Neural progenitor cell (in vitro differentiated cells): ENCODE data around the gene EEIG2. TPM values are rescaled to one million over a fixed set of nuclear protein-coding genes. Genes with fewer than 3 reads are reported as not detected.
A peak's percentile ranks its signal among the peaks of the same experiment; 100 is the strongest.
"Not testable (repeated sequence)": the region's sequence is repeated elsewhere in the genome, so short reads cannot be mapped to it uniquely, and the experiment has no call there.

ENCODE experiments used
- DNase-seq: peaks from one replicate; pipeline ENCODE4 v3.0.0-alpha.2; 2016; ENCODE audit warnings: low spot score
- H2AFZ ChIP-seq: fragments of 200-600 bp; sonication (generic); replicated peaks from 2 replicates; pipeline ENCODE4 v1.6.1; 2016; ENCODE audit warnings: antibody characterized with exemption
- H3F3A ChIP-seq: fragments of 200-600 bp; sonication (generic); 2 replicates; pipeline ENCODE4 v1.6.1; 2016; ENCODE audit warnings: antibody characterized with exemption, low read depth
- H3K27ac ChIP-seq: fragments of 200-600 bp; sonication (generic); 2 replicates; pipeline ENCODE4 v1.5.1; 2016; ENCODE audit warnings: mild to moderate bottlenecking
- H3K27me3 ChIP-seq: fragments of 200-600 bp; sonication (generic); 2 replicates; pipeline ENCODE4 v1.6.1; 2016; ENCODE audit warnings: mild to moderate bottlenecking, moderate library complexity
- H3K36me3 ChIP-seq: fragments of 200-600 bp; sonication (generic); 2 replicates; pipeline ENCODE4 v1.5.1; 2016
- H3K4me1 ChIP-seq: fragments of 200-600 bp; sonication (generic); 2 replicates; pipeline ENCODE4 v1.6.1; 2016; ENCODE audit warnings: mixed run types
- H3K4me2 ChIP-seq: fragments of 200-600 bp; sonication (generic); 2 replicates; pipeline ENCODE4 v1.6.1; 2016
- H3K4me3 ChIP-seq: fragments of 200-600 bp; sonication (generic); 2 replicates; pipeline ENCODE4 v1.5.1; 2016
- H3K79me2 ChIP-seq: fragments of 200-600 bp; sonication (generic); 2 replicates; pipeline ENCODE4 v1.6.1; 2016; ENCODE audit warnings: low read depth
- H3K9ac ChIP-seq: fragments of 200-600 bp; sonication (generic); 2 replicates; pipeline ENCODE4 v1.6.1; 2016
- H3K9me3 ChIP-seq: fragments of 200-600 bp; sonication (generic); 2 replicates; pipeline ENCODE4 v1.5.1; 2016; ENCODE audit warnings: low read depth
- H4K20me1 ChIP-seq: fragments of 200-600 bp; sonication (generic); 2 replicates; pipeline ENCODE4 v1.6.1; 2016; ENCODE audit warnings: low read depth
- H3K27ac Mint-ChIP-seq: 3 replicates; pipeline ENCODE4 v1.8.0; 2021; ENCODE audit warnings: mixed read lengths
- H3K27me3 Mint-ChIP-seq: 2 replicates; pipeline ENCODE4 v1.8.0; 2022; ENCODE audit warnings: low read depth, mild to moderate bottlenecking, inconsistent platforms, moderate library complexity, mixed read lengths; ENCODE audit not compliant: insufficient read depth
- H3K36me3 Mint-ChIP-seq: 3 replicates; pipeline ENCODE4 v1.8.0; 2021; ENCODE audit warnings: mixed read lengths
- H3K4me1 Mint-ChIP-seq: 3 replicates; pipeline ENCODE4 v1.8.0; 2021; ENCODE audit warnings: mixed read lengths
- H3K4me3 Mint-ChIP-seq: 3 replicates; pipeline ENCODE4 v1.8.0; 2021; ENCODE audit warnings: mild to moderate bottlenecking, moderate library complexity, mixed read lengths
- H3K9me3 Mint-ChIP-seq: 3 replicates; pipeline ENCODE4 v1.8.0; 2020; ENCODE audit warnings: mixed read lengths
- EZH2phosphoT487 ChIP-seq: fragments of 200-600 bp; sonication (generic); IDR thresholded peaks from 2 replicates; pipeline ENCODE4 v1.6.1; 2017; ENCODE audit warnings: antibody characterized with exemption
- total RNA-seq: library from RNA; depleted of rRNA; stranded (reverse); fragments of >200 nt; gene quantifications from 2 replicates; pipeline ENCODE4 v1.2.3, GENCODE V29; 2015; ENCODE audit warnings: low replicate concordance
- TF ChIP-seq, protein P1 (sequence below): fragments of 200-600 bp; sonication (generic); IDR thresholded peaks from 2 replicates; pipeline ENCODE4 v1.5.1; 2017; ENCODE audit warnings: antibody characterized with exemption, mild to moderate bottlenecking

EEIG2 gene
- total RNA-seq, 1 donor from 2014 or later, result 8.8 TPM

DNA sequence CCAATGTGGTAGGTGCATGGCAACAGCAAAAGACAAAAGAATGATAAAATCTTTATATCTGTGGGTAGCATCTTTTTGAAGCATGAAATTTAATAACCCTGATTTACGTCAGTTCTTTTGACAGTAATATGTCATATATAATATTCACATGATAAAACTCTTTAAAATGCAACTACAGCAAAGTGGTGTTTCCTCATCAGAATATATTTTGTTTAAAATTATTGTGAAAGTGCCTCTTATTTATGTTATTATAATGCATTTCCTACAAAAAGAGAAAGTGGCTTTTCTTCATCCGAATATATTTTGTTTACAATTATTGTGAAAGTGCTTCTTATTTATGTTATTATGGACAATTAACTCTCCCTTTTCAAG lies 46.9 kb upstream of the EEIG2 start:
- Histone ChIP-seq H3K4me3 (no peak overlapping the region), H3K4me1 (no peaks in the 10 kb centered on the region), H3K9ac (no peak overlapping the region), H3K4me2 (no peak overlapping the region), H3F3A (no peaks in the 10 kb centered on the region), H3K27me3 (no peaks in the 10 kb centered on the region), H3K36me3 (no peaks in the 10 kb centered on the region), H3K27ac (no peak overlapping the region), H2AFZ (no peak overlapping the region), H3K9me3 (no peaks in the 10 kb centered on the region), H3K79me2 (no peaks in the 10 kb centered on the region), H4K20me1 (no peaks in the 10 kb centered on the region)
- H3K4me1 Mint-ChIP-seq, result peaks cover 2% of the 10 kb centered on the region
- no peak for DNase-seq
- H3K9me3 Mint-ChIP-seq, result no peaks in the 10 kb centered on the region
- TF ChIP-seq, protein P1, sequence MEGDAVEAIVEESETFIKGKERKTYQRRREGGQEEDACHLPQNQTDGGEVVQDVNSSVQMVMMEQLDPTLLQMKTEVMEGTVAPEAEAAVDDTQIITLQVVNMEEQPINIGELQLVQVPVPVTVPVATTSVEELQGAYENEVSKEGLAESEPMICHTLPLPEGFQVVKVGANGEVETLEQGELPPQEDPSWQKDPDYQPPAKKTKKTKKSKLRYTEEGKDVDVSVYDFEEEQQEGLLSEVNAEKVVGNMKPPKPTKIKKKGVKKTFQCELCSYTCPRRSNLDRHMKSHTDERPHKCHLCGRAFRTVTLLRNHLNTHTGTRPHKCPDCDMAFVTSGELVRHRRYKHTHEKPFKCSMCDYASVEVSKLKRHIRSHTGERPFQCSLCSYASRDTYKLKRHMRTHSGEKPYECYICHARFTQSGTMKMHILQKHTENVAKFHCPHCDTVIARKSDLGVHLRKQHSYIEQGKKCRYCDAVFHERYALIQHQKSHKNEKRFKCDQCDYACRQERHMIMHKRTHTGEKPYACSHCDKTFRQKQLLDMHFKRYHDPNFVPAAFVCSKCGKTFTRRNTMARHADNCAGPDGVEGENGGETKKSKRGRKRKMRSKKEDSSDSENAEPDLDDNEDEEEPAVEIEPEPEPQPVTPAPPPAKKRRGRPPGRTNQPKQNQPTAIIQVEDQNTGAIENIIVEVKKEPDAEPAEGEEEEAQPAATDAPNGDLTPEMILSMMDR, result no peak
- TF ChIP-seq EZH2phosphoT487, result no peak
- no peak overlapping the region for H3K27ac Mint-ChIP-seq
- no peaks in the 10 kb centered on the region for H3K27me3 Mint-ChIP-seq
- no peaks in the 10 kb centered on the region for H3K36me3 Mint-ChIP-seq
- H3K4me3 Mint-ChIP-seq, result no peak overlapping the region

DNA sequence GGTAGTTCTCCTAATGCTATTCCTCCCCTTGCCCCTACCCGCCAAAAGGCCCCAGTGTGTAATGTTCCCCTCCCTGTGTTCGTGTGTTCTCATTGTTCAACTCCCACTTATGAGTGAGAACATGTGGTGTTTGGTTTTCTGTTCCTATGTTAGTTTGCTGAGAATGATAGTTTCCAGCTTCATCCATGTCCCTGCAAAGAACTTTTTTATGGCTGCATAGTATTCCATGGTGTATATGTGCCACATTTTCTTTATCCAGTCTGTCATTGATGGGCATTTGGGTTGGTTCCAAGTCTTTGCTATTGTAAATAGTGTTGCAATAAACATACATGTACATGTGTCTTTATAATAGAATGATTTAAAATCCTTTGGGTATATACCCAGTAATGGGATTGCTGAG lies 46.0 kb upstream of the EEIG2 start:
- not testable (repeated sequence) for DNase-seq, H2AFZ ChIP-seq, H3K9me3 ChIP-seq, H3K36me3 Mint-ChIP-seq, H3K27ac Mint-ChIP-seq, H3K4me1 ChIP-seq, H3K4me1 Mint-ChIP-seq, H3F3A ChIP-seq, H4K20me1 ChIP-seq, H3K79me2 ChIP-seq, H3K9ac ChIP-seq, H3K27me3 ChIP-seq, H3K36me3 ChIP-seq, H3K4me3 Mint-ChIP-seq, H3K9me3 Mint-ChIP-seq, H3K27ac ChIP-seq, H3K4me2 ChIP-seq, H3K4me3 ChIP-seq, H3K27me3 Mint-ChIP-seq

DNA sequence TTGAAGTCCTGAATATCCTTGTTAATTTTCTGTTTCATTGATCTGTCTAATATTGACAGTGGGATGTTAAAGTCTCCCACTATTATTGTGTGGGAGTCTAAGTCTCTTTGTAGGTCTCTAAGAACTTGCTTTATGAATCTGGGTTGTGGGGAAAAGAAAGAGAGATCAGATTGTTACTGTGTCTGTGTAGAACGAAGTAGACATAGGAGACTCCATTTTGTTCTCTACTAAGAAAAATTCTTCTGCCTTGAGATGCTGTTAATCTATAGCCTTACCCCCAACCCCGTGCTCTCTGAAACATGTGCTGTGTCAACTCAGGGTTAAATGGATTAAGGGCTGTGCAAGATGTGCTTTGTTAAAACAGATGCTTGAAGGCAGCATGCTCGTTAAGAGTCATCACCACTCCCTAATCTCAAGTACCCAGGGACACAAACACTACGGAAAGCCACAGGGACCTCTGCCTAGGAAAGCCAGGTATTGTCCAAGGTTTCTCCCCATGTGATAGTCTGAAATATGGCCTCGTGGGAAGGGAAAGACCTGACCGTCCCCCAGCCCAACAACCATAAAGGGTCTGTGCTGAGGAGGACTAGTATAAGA lies 42.5 kb upstream of the EEIG2 start:
- H3K27ac ChIP-seq, H3K4me3 Mint-ChIP-seq, H3K36me3 Mint-ChIP-seq, H3K4me1 ChIP-seq, H3K9me3 ChIP-seq, H3F3A ChIP-seq, H3K4me3 ChIP-seq, H4K20me1 ChIP-seq, H3K4me1 Mint-ChIP-seq, DNase-seq, H3K27me3 ChIP-seq, H3K4me2 ChIP-seq, H3K9me3 Mint-ChIP-seq, H3K9ac ChIP-seq, H3K79me2 ChIP-seq, H3K36me3 ChIP-seq, H3K27me3 Mint-ChIP-seq, H3K27ac Mint-ChIP-seq: not testable (repeated sequence)
- peak overlapping the region; percentile 50 for H2AFZ ChIP-seq

- Histone ChIP-seq H2AFZ (no peak overlapping the region), H3K79me2 (no peaks in the 10 kb centered on the region), H3K36me3 (no peaks in the 10 kb centered on the region), H3K4me1 (no peaks in the 10 kb centered on the region), H3K27me3 (no peaks in the 10 kb centered on the region), H3F3A (peaks cover 12% of the 10 kb centered on the region), H4K20me1 (no peaks in the 10 kb centered on the region), H3K27ac (no peak overlapping the region), H3K9me3 (peaks cover 3% of the 10 kb centered on the region), H3K4me2 (no peak overlapping the region), H3K4me3 (no peak overlapping the region), H3K9ac (no peak overlapping the region)
- Mint-ChIP-seq H3K36me3 (no peaks in the 10 kb centered on the region), H3K27me3 (no peaks in the 10 kb centered on the region), H3K9me3 (no peaks in the 10 kb centered on the region), H3K4me1 (peaks cover under 1% of the 10 kb centered on the region), H3K4me3 (no peak overlapping the region), H3K27ac (no peak overlapping the region)
- no peak for DNase-seq
- TF ChIP-seq, protein P1, result no peak
Observed at GRCh38 chr1:108521990-108522393, 37.9 kb upstream of the EEIG2 start.
